Tibial nerve (tissue), 4 donors: ENCODE measurements around the gene SEC11A. TPM values are rescaled to one million over a fixed set of nuclear protein-coding genes. Genes with fewer than 3 reads are reported as not detected.

Source experiments
- DNase-seq, 2 donors: peaks; one replicate each; pipeline ENCODE4 v3.0.0-alpha.2; 2019; ENCODE audit warnings: low spot score in 2 of 2
- H3K27ac ChIP-seq, 4 donors: fragments of 200-600 bp; sonication (generic) in 3 of 4; one replicate each; pipeline ENCODE4 v1.5.1; 2017 to 2019; ENCODE audit warnings: mild to moderate bottlenecking in 1 of 4
- H3K27me3 ChIP-seq, 2 donors: fragments of 200-600 bp; sonication (generic) in 1 of 2; one replicate each; pipeline versions ENCODE4 v1.5.1 to v1.6.0; 2017 to 2019
- H3K36me3 ChIP-seq, 3 donors: fragments of 200-600 bp; sonication (generic); one replicate each; pipeline ENCODE4 v1.5.1; 2018 to 2019
- H3K4me1 ChIP-seq, 4 donors: fragments of 200-600 bp; sonication (generic) in 3 of 4; one replicate each; pipeline ENCODE4 v1.5.1; 2017 to 2019
- H3K4me3 ChIP-seq, 4 donors: fragments of 200-600 bp; sonication (generic) in 3 of 4; one replicate each; pipeline ENCODE4 v1.5.1; 2017 to 2019; ENCODE audit warnings: mild to moderate bottlenecking in 1 of 4, moderate library complexity in 1 of 4
- H3K9me3 ChIP-seq, 4 donors: fragments of 200-600 bp; sonication (generic) in 3 of 4; one replicate each; pipeline ENCODE4 v1.5.1; 2017 to 2019
- EP300 ChIP-seq, 2 donors: sonication (generic); formaldehyde crosslinking; IDR thresholded peaks; one replicate each; pipeline ENCODE4 v1.6.1; 2017; ENCODE audit warnings: antibody characterized with exemption in 2 of 2, mild to moderate bottlenecking in 1 of 2
- POLR2A ChIP-seq, 2 donors: fragments of 450-650 bp; IDR thresholded peaks; one replicate each; pipeline ENCODE4 v1.6.1; 2017; ENCODE audit warnings: antibody characterized with exemption in 2 of 2, mild to moderate bottlenecking in 2 of 2, moderate library complexity in 2 of 2
- WGBS, 2 donors: methylation state at CpG; one replicate each; pipeline ENCODE4 v1.1.5; 2018; 5-methylcytosine and 5-hydroxymethylcytosine counted together
- total RNA-seq, 4 donors: library from RNA; depleted of rRNA; stranded (reverse); fragments of >200 nt; gene quantifications; one replicate each; pipeline ENCODE4 v1.1.0, GENCODE V29; 2016
- TF ChIP-seq, protein P1 (sequence below), 5 experiments: fragments of 200-600 bp in 3 of 5; fragments of 450-650 bp in 2 of 5; sonication (generic) in 3 of 5; IDR thresholded peaks; one replicate each; pipeline ENCODE4 v1.5.1; 2016 to 2019; ENCODE audit warnings: antibody characterized with exemption in 5 of 5, mild to moderate bottlenecking in 3 of 5, moderate library complexity in 2 of 5

Gene SEC11A
- total RNA-seq, 4 donors from 2014 or later, result 88.2 to 132 (median 119) TPM

DNA sequence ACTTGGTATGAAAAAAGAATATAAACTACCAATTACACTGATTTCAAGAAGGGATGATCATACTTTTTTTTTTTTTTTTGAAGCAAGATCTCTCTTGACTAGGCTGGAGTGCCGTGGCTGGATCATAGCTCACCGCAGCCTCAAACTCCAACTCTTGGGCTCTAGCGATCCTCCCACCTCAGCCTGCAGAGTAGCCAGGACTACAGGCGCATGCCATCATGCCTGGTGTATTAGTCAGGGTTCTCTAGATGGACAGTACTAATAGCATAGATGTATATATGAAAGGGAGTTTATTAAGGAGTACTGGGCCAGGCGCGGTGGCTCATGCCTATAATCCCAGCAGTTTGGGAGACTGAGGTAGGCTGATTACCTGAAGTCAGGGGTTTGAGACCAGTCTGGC, 11.5 kb upstream of the SEC11A start:
- Histone ChIP-seq H3K27me3 (no peaks in the 10 kb centered on the region), H3K4me3 (no peak overlapping the region), H3K9me3 (no peaks in the 10 kb centered on the region), H3K27ac (no peak overlapping the region), H3K4me1 (peaks cover 0 to 14% (median 7%) of the 10 kb centered on the region in 4 donors), H3K36me3 (no peaks in the 10 kb centered on the region)
- WGBS, 2 donors, result 92 to 96% methylated on average over 6 of the region's 6 CpGs
- TF ChIP-seq, protein P1, sequence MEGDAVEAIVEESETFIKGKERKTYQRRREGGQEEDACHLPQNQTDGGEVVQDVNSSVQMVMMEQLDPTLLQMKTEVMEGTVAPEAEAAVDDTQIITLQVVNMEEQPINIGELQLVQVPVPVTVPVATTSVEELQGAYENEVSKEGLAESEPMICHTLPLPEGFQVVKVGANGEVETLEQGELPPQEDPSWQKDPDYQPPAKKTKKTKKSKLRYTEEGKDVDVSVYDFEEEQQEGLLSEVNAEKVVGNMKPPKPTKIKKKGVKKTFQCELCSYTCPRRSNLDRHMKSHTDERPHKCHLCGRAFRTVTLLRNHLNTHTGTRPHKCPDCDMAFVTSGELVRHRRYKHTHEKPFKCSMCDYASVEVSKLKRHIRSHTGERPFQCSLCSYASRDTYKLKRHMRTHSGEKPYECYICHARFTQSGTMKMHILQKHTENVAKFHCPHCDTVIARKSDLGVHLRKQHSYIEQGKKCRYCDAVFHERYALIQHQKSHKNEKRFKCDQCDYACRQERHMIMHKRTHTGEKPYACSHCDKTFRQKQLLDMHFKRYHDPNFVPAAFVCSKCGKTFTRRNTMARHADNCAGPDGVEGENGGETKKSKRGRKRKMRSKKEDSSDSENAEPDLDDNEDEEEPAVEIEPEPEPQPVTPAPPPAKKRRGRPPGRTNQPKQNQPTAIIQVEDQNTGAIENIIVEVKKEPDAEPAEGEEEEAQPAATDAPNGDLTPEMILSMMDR (IDR thresholded peaks at IDR 0.05), result no peak
- no peak for TF ChIP-seq POLR2A (IDR thresholded peaks at IDR 0.05)
- no peak for TF ChIP-seq EP300 (IDR thresholded peaks at IDR 0.05)
- no peak for DNase-seq

DNA sequence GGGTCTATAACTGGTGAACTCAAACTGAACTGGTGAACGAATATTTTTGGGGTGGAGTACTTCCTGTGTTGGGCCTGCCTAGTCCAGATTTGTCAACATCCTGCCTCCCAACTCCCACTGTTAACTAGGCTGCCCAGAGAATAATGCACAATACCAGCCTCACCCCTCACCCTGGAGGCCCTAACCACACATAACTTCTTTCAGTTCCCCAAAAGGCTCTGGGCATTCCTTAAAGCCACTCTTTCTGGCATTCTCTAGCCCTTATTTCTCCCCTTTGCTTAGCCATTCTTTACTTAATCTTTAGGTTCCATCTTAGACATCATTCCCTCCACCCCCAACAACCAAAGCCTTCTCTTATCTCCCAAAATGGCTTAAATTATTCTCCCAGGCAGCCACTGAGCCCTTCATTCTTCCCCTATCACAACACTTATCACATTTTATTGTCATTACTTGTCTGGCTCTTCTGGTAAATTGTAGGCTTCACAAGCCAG, 9.1 kb upstream of the SEC11A start:
- Histone ChIP-seq H3K4me1 (peaks cover 0 to 14% (median 7%) of the 10 kb centered on the region in 4 donors), H3K9me3 (no peaks in the 10 kb centered on the region), H3K4me3 (no peak overlapping the region), H3K36me3 (no peaks in the 10 kb centered on the region), H3K27ac (peak overlapping the region in 3 of 4 donors; percentile 43 to 91 (median 69)), H3K27me3 (no peaks in the 10 kb centered on the region)
- 0 to 17% methylated on average over 1 of the region's 1 CpG for WGBS, 2 donors
- DNase-seq, result no peak
- TF ChIP-seq POLR2A (IDR thresholded peaks at IDR 0.05) (no peak), EP300 (IDR thresholded peaks at IDR 0.05) (peak in 1 of 2 donors; percentile 51)
- TF ChIP-seq, protein P1 (IDR thresholded peaks at IDR 0.05), result no peak

DNA sequence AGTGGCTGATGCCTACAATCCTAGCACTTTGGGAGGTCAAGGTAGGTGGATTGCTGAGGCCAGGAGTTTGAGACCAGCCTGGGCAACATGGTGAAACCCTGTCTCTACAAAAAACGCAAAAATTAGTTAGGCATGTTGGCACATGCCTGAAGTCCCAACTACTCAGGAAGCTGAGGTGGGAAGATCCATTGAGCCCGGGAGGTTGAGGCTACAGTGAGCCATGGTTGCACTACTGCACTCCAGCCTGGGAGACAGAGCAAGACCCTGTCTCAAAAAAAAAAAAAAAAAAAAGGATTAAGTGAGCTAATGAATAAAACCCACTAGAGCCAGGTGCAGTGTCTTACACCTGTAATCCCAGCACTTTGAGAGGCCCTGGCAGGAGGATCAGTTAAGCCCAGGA, 6.7 kb upstream of the SEC11A start:
- no peak overlapping the region for H3K27ac ChIP-seq
- no peaks in the 10 kb centered on the region for H3K27me3 ChIP-seq
- no peak overlapping the region for H3K4me3 ChIP-seq
- WGBS, 2 donors, result 80 to 95% methylated on average over 2 of the region's 2 CpGs
- no peaks in the 10 kb centered on the region for H3K36me3 ChIP-seq
- no peak for TF ChIP-seq EP300 (IDR thresholded peaks at IDR 0.05)
- no peak for TF ChIP-seq POLR2A (IDR thresholded peaks at IDR 0.05)
- TF ChIP-seq, protein P1 (IDR thresholded peaks at IDR 0.05), result no peak
- peaks cover 0 to 16% (median 7%) of the 10 kb centered on the region in 4 donors for H3K4me1 ChIP-seq
- no peak for DNase-seq
- H3K9me3 ChIP-seq, result no peaks in the 10 kb centered on the region

DNA sequence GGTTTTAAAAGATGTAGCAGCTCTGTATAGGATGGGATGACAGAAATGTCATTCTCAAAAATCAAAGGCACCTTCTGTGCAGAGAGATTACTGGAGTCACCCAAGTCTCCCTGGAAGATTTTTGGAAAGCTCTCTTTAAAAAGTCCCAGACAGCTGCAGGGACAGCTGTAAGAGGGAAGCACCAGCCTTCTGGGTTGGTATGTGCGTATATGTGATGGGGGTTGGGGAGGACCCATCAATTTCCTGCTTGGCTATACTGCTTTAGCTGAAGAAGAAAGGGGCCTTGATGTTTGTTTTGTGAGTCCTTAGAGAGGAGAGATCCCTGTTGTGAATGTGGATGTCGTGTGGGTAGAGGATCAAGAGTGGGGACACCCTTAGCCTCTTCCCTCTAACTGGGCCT, 5.4 kb upstream of the SEC11A start:
- Histone ChIP-seq H3K4me3 (no peak overlapping the region), H3K27ac (no peak overlapping the region), H3K27me3 (no peaks in the 10 kb centered on the region), H3K4me1 (peaks cover 0 to 24% (median 7%) of the 10 kb centered on the region in 4 donors), H3K9me3 (no peaks in the 10 kb centered on the region), H3K36me3 (no peaks in the 10 kb centered on the region)
- no peak for DNase-seq
- WGBS, 2 donors, result 58 to 67% methylated on average over 2 of the region's 2 CpGs
- TF ChIP-seq EP300 (IDR thresholded peaks at IDR 0.05), result no peak
- no peak for TF ChIP-seq POLR2A (IDR thresholded peaks at IDR 0.05)
- TF ChIP-seq, protein P1 (IDR thresholded peaks at IDR 0.05), result no peak

DNA sequence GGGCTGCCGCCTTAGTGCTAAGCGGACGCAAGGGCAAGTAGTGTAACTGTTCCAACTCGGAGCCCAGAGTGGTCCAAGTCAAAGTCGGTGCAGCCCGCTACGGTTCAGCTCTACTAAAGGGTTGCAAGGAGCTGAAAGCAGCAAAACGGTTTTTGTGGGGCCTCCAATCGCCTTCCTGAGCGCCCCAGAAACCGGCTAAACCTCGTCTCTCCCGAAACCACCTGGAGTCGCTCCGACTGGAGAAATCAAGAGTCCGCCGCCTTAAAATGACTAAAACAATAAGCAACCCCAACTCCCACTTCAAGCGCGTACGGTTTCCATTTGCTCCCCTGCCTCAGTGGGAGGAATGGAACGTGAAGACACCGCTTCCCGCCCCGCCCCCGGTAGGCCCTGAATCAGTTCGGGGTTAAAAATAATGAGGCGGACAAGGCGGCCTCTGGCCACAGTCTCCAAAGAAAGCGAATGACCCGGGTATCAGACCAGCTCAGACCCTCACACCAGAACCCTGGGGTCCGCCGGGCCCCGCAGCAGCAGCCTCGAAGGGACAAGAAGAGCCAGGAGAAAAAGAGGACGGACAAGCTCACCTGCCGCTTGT, 401 bp downstream of the SEC11A start:
- no peak for DNase-seq
- Histone ChIP-seq H3K27me3 (no peaks in the 10 kb centered on the region), H3K36me3 (peaks cover 0 to 10% (median 0%) of the 10 kb centered on the region in 3 donors), H3K4me3 (peak overlapping the region; percentile 71 to 87 (median 80)), H3K9me3 (no peaks in the 10 kb centered on the region), H3K4me1 (peaks cover 0 to 32% (median 10%) of the 10 kb centered on the region in 4 donors), H3K27ac (peak overlapping the region; percentile 92 to 96 (median 92))
- TF ChIP-seq, protein P1 (IDR thresholded peaks at IDR 0.05), result peak in 1 of 5 experiments; percentile 2
- TF ChIP-seq EP300 (IDR thresholded peaks at IDR 0.05) (no peak), POLR2A (IDR thresholded peaks at IDR 0.05) (no peak)
- WGBS, 2 donors, result 0 to 1% methylated on average over 34 to 36 of the region's 36 CpGs
